Smooth muscle cell (in vitro differentiated cells): Measurements from ENCODE around the gene MYCBP2. TPM values are rescaled to one million over a fixed set of nuclear protein-coding genes. Genes with fewer than 3 reads are reported as not detected.

Experiments
- DNase-seq: peaks from one replicate; lab custom pipeline; 2025; ENCODE audit not compliant: unreplicated experiment; lab: John Stamatoyannopoulos, UW
- H2AFZ ChIP-seq: fragments of 200-600 bp; sonication (generic); 2 replicates; pipeline ENCODE4 v1.6.0; 2016; ENCODE audit warnings: antibody characterized with exemption, low read depth, mild to moderate bottlenecking
- H3F3A ChIP-seq: fragments of 200-600 bp; sonication (generic); 2 replicates; pipeline ENCODE4 v1.6.0; 2017; ENCODE audit warnings: antibody characterized with exemption, low read depth
- H3K27ac ChIP-seq: fragments of 200-600 bp; sonication (generic); 2 replicates; pipeline ENCODE4 v1.5.1; 2016; ENCODE audit warnings: low read depth, mild to moderate bottlenecking
- H3K27me3 ChIP-seq: fragments of 200-600 bp; sonication (generic); 2 replicates; pipeline ENCODE4 v1.6.1; 2016; ENCODE audit warnings: low read depth, mild to moderate bottlenecking
- H3K36me3 ChIP-seq: fragments of 200-600 bp; sonication (generic); 2 replicates; pipeline ENCODE4 v1.5.1; 2016; ENCODE audit warnings: low read depth
- H3K4me1 ChIP-seq: fragments of 200-600 bp; sonication (generic); 2 replicates; pipeline ENCODE4 v1.5.1; 2016; ENCODE audit warnings: low read depth
- H3K4me2 ChIP-seq: fragments of 200-600 bp; sonication (generic); 2 replicates; pipeline ENCODE4 v1.6.0; 2016; ENCODE audit warnings: mild to moderate bottlenecking
- H3K4me3 ChIP-seq: fragments of 200-600 bp; sonication (generic); 2 replicates; pipeline ENCODE4 v1.5.1; 2016; ENCODE audit warnings: mild to moderate bottlenecking
- H3K79me2 ChIP-seq: fragments of 200-600 bp; sonication (generic); 2 replicates; pipeline ENCODE4 v1.6.0; 2016; ENCODE audit warnings: low read depth, mild to moderate bottlenecking
- H3K9ac ChIP-seq: fragments of 200-600 bp; sonication (generic); 2 replicates; pipeline ENCODE4 v1.6.0; 2016; ENCODE audit warnings: low read depth
- H3K9me3 ChIP-seq: fragments of 200-600 bp; sonication (generic); replicated peaks from 2 replicates; pipeline ENCODE4 v1.5.1; 2016; ENCODE audit warnings: low read depth
- H4K20me1 ChIP-seq: fragments of 200-600 bp; sonication (generic); 2 replicates; pipeline ENCODE4 v1.6.0; 2016; ENCODE audit warnings: low read depth
- CTCF ChIP-seq: fragments of 200-600 bp; sonication (generic); IDR thresholded peaks from 2 replicates; pipeline ENCODE4 v1.5.1; 2017; ENCODE audit warnings: borderline replicate concordance, mild to moderate bottlenecking, antibody characterized with exemption; ENCODE audit not compliant: insufficient read depth, poor library complexity, severe bottlenecking
- WGBS: methylation state at CpG from one replicate; pipeline ENCODE4 v1.1.7; 2016; ENCODE audit warnings: low lambda C conversion rate; 5-methylcytosine and 5-hydroxymethylcytosine counted together
- polyA plus RNA-seq: library from polyadenylated mRNA; unstranded; fragments of >200 nt; fragmentation: Nextera tagmentation; extraction: Ambion mirVana; gene quantifications from 2 replicates; pipeline ENCODE4 v1.2.1, GENCODE V29; 2016
- total RNA-seq: library from RNA; depleted of rRNA; stranded (reverse); fragments of >200 nt; gene quantifications from 2 replicates; pipeline ENCODE4 v1.2.3, GENCODE V29; 2014

The MYCBP2 gene
- total and polyA plus RNA-seq, 2 experiments from 2014 or later: 20.1 to 61.0 TPM

- Histone ChIP-seq H3K27ac (no peak overlapping the region), H3K36me3 (peaks cover 2% of the 10 kb centered on the region), H3K27me3 (no peaks in the 10 kb centered on the region), H3K4me2 (no peak overlapping the region), H3K79me2 (no peaks in the 10 kb centered on the region), H3K9me3 (no peaks in the 10 kb centered on the region), H3K9ac (no peak overlapping the region), H4K20me1 (no peaks in the 10 kb centered on the region), H2AFZ (no peak overlapping the region), H3K4me3 (no peak overlapping the region), H3F3A (no peaks in the 10 kb centered on the region), H3K4me1 (peaks cover 6% of the 10 kb centered on the region)
- TF ChIP-seq CTCF: no peak
- no peak for DNase-seq
These were observed 187.6 kb downstream of the MYCBP2 start for GRCh38 chr13:77139306-77139705.

GRCh38 chr13:77138813-77139212, 188.1 kb downstream of the MYCBP2 start:
- Histone ChIP-seq H3K4me2 (no peak overlapping the region), H3F3A (no peaks in the 10 kb centered on the region), H3K36me3 (peaks cover 5% of the 10 kb centered on the region), H3K27me3 (no peaks in the 10 kb centered on the region), H3K9ac (no peak overlapping the region), H3K4me1 (peaks cover 6% of the 10 kb centered on the region), H3K27ac (no peak overlapping the region), H4K20me1 (no peaks in the 10 kb centered on the region), H2AFZ (no peak overlapping the region), H3K9me3 (no peaks in the 10 kb centered on the region), H3K79me2 (no peaks in the 10 kb centered on the region), H3K4me3 (no peak overlapping the region)
- TF ChIP-seq CTCF: no peak
- WGBS: 82% methylated on average over 2 of the region's 2 CpGs
- no peak for DNase-seq

GRCh38 chr13:77136902-77137420, 189.9 kb downstream of the MYCBP2 start:
- Histone ChIP-seq H2AFZ (no peak overlapping the region), H3K4me1 (peaks cover 6% of the 10 kb centered on the region), H4K20me1 (peaks cover 3% of the 10 kb centered on the region), H3K4me3 (no peak overlapping the region), H3K27ac (peak overlapping the region; percentile 28), H3F3A (no peaks in the 10 kb centered on the region), H3K9me3 (no peaks in the 10 kb centered on the region), H3K4me2 (peak overlapping the region; percentile 61), H3K9ac (no peak overlapping the region), H3K27me3 (no peaks in the 10 kb centered on the region), H3K79me2 (no peaks in the 10 kb centered on the region), H3K36me3 (peaks cover 5% of the 10 kb centered on the region)
- DNase-seq: no peak
- WGBS: 38% methylated on average over 3 of the region's 3 CpGs
- TF ChIP-seq CTCF: no peak

GRCh38 chr13:77124423-77124822, 202.5 kb downstream of the MYCBP2 start:
- Histone ChIP-seq H3K4me3 (no peak overlapping the region), H3F3A (no peaks in the 10 kb centered on the region), H3K27ac (no peak overlapping the region), H3K9me3 (no peaks in the 10 kb centered on the region), H3K79me2 (no peaks in the 10 kb centered on the region), H3K4me2 (no peak overlapping the region), H2AFZ (no peak overlapping the region), H3K4me1 (no peaks in the 10 kb centered on the region), H3K36me3 (peaks cover 7% of the 10 kb centered on the region), H4K20me1 (no peaks in the 10 kb centered on the region), H3K27me3 (no peaks in the 10 kb centered on the region), H3K9ac (no peak overlapping the region)
- WGBS: 97% methylated on average over 1 of the region's 1 CpG
- no peak for DNase-seq
- no peak for TF ChIP-seq CTCF
